Neuronal stem cell (in vitro differentiated cells): ENCODE results near the gene ITGA3.

ENCODE experiments used
- DNase-seq: peaks from one replicate; pipeline ENCODE4 v3.0.0-alpha.2; 2013; ENCODE audit warnings: low spot score
- H2AFZ ChIP-seq: one replicate; pipeline ENCODE4 v1.6.1; 2013; ENCODE audit warnings: mild to moderate bottlenecking, low read length, inconsistent platforms
- H2AK5ac ChIP-seq: 2 replicates; pipeline ENCODE4 v1.6.1; 2013; ENCODE audit warnings: low read depth, mild to moderate bottlenecking, inconsistent platforms, low read length, moderate library complexity, mixed read lengths
- H2BK120ac ChIP-seq: 2 replicates; pipeline ENCODE4 v1.6.1; 2013; ENCODE audit warnings: low read depth, mild to moderate bottlenecking, inconsistent platforms, low read length, moderate library complexity, mixed read lengths
- H2BK12ac ChIP-seq: one replicate; pipeline ENCODE4 v1.6.1; 2013; ENCODE audit warnings: low read length, inconsistent platforms
- H2BK15ac ChIP-seq: 2 replicates; pipeline ENCODE4 v1.6.1; 2013; ENCODE audit warnings: mild to moderate bottlenecking, low read length, inconsistent platforms, mixed read lengths
- H2BK5ac ChIP-seq: one replicate; pipeline ENCODE4 v1.6.1; 2013; ENCODE audit warnings: inconsistent platforms, mild to moderate bottlenecking, low read length, moderate library complexity
- H3K14ac ChIP-seq: one replicate; pipeline ENCODE4 v1.6.1; 2013; ENCODE audit warnings: low read length, inconsistent platforms
- H3K18ac ChIP-seq: 2 replicates; pipeline ENCODE4 v1.6.1; 2013; ENCODE audit warnings: low read length, inconsistent platforms
- H3K23ac ChIP-seq: 2 replicates; pipeline ENCODE4 v1.6.1; 2013; ENCODE audit warnings: low read depth, mild to moderate bottlenecking, mixed read lengths, low read length, inconsistent platforms; ENCODE audit not compliant: poor library complexity
- H3K27ac ChIP-seq: replicated peaks from 3 replicates; pipeline ENCODE4 v1.5.1; 2013; ENCODE audit warnings: low read length, inconsistent platforms
- H3K27me3 ChIP-seq, 3 experiments: 2 replicates each; pipeline ENCODE4 v1.6.1; 2013; ENCODE audit warnings: low read length in 3 of 3, mild to moderate bottlenecking in 2 of 3, inconsistent platforms in 1 of 3, low read depth in 1 of 3, mixed read lengths in 1 of 3, moderate library complexity in 1 of 3; ENCODE audit not compliant: control insufficient read depth in 3 of 3, insufficient read depth in 3 of 3
- H3K36me3 ChIP-seq, 2 donors: replicated peaks in 1 of 2; 2 replicates each; pipeline ENCODE4 v1.6.1; 2013; ENCODE audit warnings: low read length in 2 of 2; ENCODE audit not compliant: control insufficient read depth in 2 of 2, insufficient read depth in 2 of 2
- H3K4ac ChIP-seq: 2 replicates; pipeline ENCODE4 v1.6.1; 2013; ENCODE audit warnings: inconsistent platforms, mild to moderate bottlenecking, low read length, moderate library complexity
- H3K4me1 ChIP-seq, 2 donors: 1 replicate in 1 of 2; 2 replicates in 1 of 2; pipeline ENCODE4 v1.6.1; 2013; ENCODE audit warnings: low read length in 2 of 2, low read depth in 1 of 2; ENCODE audit not compliant: control insufficient read depth in 2 of 2, insufficient read depth in 1 of 2
- H3K4me2 ChIP-seq: one replicate; pipeline ENCODE4 v1.6.1; 2013; ENCODE audit warnings: mild to moderate bottlenecking, low read length, inconsistent platforms; ENCODE audit not compliant: insufficient read depth, poor library complexity, severe bottlenecking
- H3K4me3 ChIP-seq, 2 donors: 2 replicates each; pipeline ENCODE4 v1.5.1; 2013; ENCODE audit warnings: low read length in 2 of 2, mild to moderate bottlenecking in 2 of 2, inconsistent platforms in 1 of 2, moderate library complexity in 1 of 2
- H3K79me1 ChIP-seq: one replicate; pipeline ENCODE4 v1.6.1; 2013; ENCODE audit warnings: low read depth, mild to moderate bottlenecking, inconsistent platforms, low read length, moderate library complexity
- H3K9ac ChIP-seq: one replicate; pipeline ENCODE4 v1.6.1; 2013; ENCODE audit warnings: mild to moderate bottlenecking, low read depth, low read length, inconsistent platforms; ENCODE audit not compliant: poor library complexity
- H3K9me3 ChIP-seq, 2 donors: replicated peaks in 1 of 2; 2 replicates each; pipeline versions ENCODE3 to v1.6.1; 2013; ENCODE audit warnings: low read length in 2 of 2, mild to moderate bottlenecking in 2 of 2, inconsistent platforms in 1 of 2, low read depth in 1 of 2, mixed read lengths in 1 of 2, moderate library complexity in 1 of 2; ENCODE audit not compliant: control insufficient read depth in 2 of 2, insufficient read depth in 1 of 2
- H4K8ac ChIP-seq: one replicate; pipeline ENCODE4 v1.6.1; 2013; ENCODE audit warnings: low read depth, mild to moderate bottlenecking, inconsistent platforms, low read length, moderate library complexity
- H4K91ac ChIP-seq: one replicate; pipeline ENCODE4 v1.6.1; 2013; ENCODE audit warnings: low read length, low read depth, mild to moderate bottlenecking, inconsistent platforms; ENCODE audit not compliant: poor library complexity
- WGBS, 2 donors: extraction: QIAGEN DNeasy Blood & Tissue Kit; methylation state at CpG; one replicate each; pipeline ENCODE4 v1.1.7; 2013; ENCODE audit warnings: missing lambda C conversion rate in 2 of 2, mixed read lengths in 1 of 2; ENCODE audit not compliant: insufficient read length in 2 of 2, insufficient replicate concordance in 1 of 2; ENCODE audit errors: extremely low coverage in 2 of 2; 5-methylcytosine and 5-hydroxymethylcytosine counted together

Gene ITGA3

GRCh38 chr17:50123649-50124349 lies 67.9 kb downstream of the ITGA3 start:
- H3K4me2 ChIP-seq, result no peak overlapping the region
- H2AK5ac ChIP-seq, result peak overlapping the region; percentile 86
- H3K4me1 ChIP-seq, result peaks cover 22% of the 10 kb centered on the region in 2 donors
- no peaks in the 10 kb centered on the region for H3K9me3 ChIP-seq
- peak overlapping the region; percentile 60 for H3K9ac ChIP-seq
- peak overlapping the region; percentile 47 for H3K27ac ChIP-seq
- H3K23ac ChIP-seq, result peak overlapping the region; percentile 35
- H2AFZ ChIP-seq, result peak overlapping the region; percentile 71
- H2BK15ac ChIP-seq, result peak overlapping the region; percentile 69
- H2BK12ac ChIP-seq, result no peak overlapping the region
- DNase-seq, result no peak
- peak overlapping the region; percentile 67 for H3K18ac ChIP-seq
- H3K4me3 ChIP-seq, result peak overlapping the region in 1 of 2 donors; percentile 27
- no peak overlapping the region for H3K4ac ChIP-seq
- H3K27me3 ChIP-seq, result no peaks in the 10 kb centered on the region
- peak overlapping the region; percentile 40 for H2BK5ac ChIP-seq
- H3K79me1 ChIP-seq, result no peaks in the 10 kb centered on the region
- peak overlapping the region; percentile 10 for H3K14ac ChIP-seq
- no peak overlapping the region for H4K91ac ChIP-seq
- WGBS, 2 donors, result no CpG with 5 or more reads among the region's 12 CpGs
- no peak overlapping the region for H2BK120ac ChIP-seq
- H3K36me3 ChIP-seq, result peaks cover 8 to 13% of the 10 kb centered on the region in 2 donors
- H4K8ac ChIP-seq, result no peak overlapping the region

GRCh38 chr17:50125420-50125997 lies 69.6 kb downstream of the ITGA3 start:
- H3K4me1 ChIP-seq, result peaks cover 22 to 24% of the 10 kb centered on the region in 2 donors
- H2BK5ac ChIP-seq, result no peak overlapping the region
- H2AK5ac ChIP-seq, result no peak overlapping the region
- WGBS, 2 donors, result no CpG with 5 or more reads among the region's 4 CpGs
- H4K8ac ChIP-seq, result no peak overlapping the region
- H3K9me3 ChIP-seq, result no peaks in the 10 kb centered on the region
- no peak overlapping the region for H2BK12ac ChIP-seq
- no peak overlapping the region for H3K18ac ChIP-seq
- no peak overlapping the region for H2BK15ac ChIP-seq
- DNase-seq, result no peak
- H3K4ac ChIP-seq, result no peak overlapping the region
- H2BK120ac ChIP-seq, result no peak overlapping the region
- H3K4me2 ChIP-seq, result no peak overlapping the region
- H2AFZ ChIP-seq, result no peak overlapping the region
- H3K4me3 ChIP-seq, result no peak overlapping the region
- H3K9ac ChIP-seq, result no peak overlapping the region
- H3K79me1 ChIP-seq, result no peaks in the 10 kb centered on the region
- no peak overlapping the region for H3K14ac ChIP-seq
- H3K36me3 ChIP-seq, result peaks cover 7 to 11% of the 10 kb centered on the region in 2 donors
- no peaks in the 10 kb centered on the region for H3K27me3 ChIP-seq
- no peak overlapping the region for H3K23ac ChIP-seq
- H4K91ac ChIP-seq, result no peak overlapping the region
- H3K27ac ChIP-seq, result no peak overlapping the region

- Histone ChIP-seq H3K4me2 (no peak overlapping the region), H2AFZ (no peak overlapping the region), H3K4ac (peak overlapping the region; percentile 42), H3K9me3 (no peaks in the 10 kb centered on the region), H2BK5ac (no peak overlapping the region), H3K4me3 (no peak overlapping the region), H3K14ac (no peak overlapping the region), H2AK5ac (peak overlapping the region; percentile 3), H2BK15ac (no peak overlapping the region), H4K91ac (no peak overlapping the region), H3K36me3 (peaks cover 2 to 5% of the 10 kb centered on the region in 2 donors), H3K27me3 (no peaks in the 10 kb centered on the region), H3K4me1 (peaks cover 24 to 27% of the 10 kb centered on the region in 2 donors), H2BK12ac (no peak overlapping the region), H4K8ac (no peak overlapping the region), H3K9ac (no peak overlapping the region), H3K79me1 (no peaks in the 10 kb centered on the region), H2BK120ac (no peak overlapping the region), H3K23ac (no peak overlapping the region), H3K18ac (peak overlapping the region; percentile 32), H3K27ac (no peak overlapping the region)
- no peak for DNase-seq
- WGBS, 2 donors, result no CpG with 5 or more reads among the region's 6 CpGs
These were observed 71.9 kb downstream of the ITGA3 start for GRCh38 chr17:50127697-50128361.
